Activated naive CD4-positive, alpha-beta T cell (primary cell): ENCODE results near the gene THEMIS.
"Not testable (repeated sequence)": the region's sequence is repeated elsewhere in the genome, so short reads cannot be mapped to it uniquely, and the experiment has no call there.

ENCODE experiments used
- DNase-seq, 4 experiments: peaks; one replicate each; lab custom pipeline; 2025; lab: John Stamatoyannopoulos, UW

THEMIS gene

GRCh38 chr6:127725821-127726220 lies 175.0 kb downstream of the THEMIS start:
- no peak for DNase-seq

GRCh38 chr6:127718694-127719093 lies 182.2 kb downstream of the THEMIS start:
- DNase-seq: no peak

- DNase-seq: no peak
Measured at GRCh38 chr6:127717384-127717783, 183.5 kb downstream of the THEMIS start.

GRCh38 chr6:127716465-127716864 lies 184.4 kb downstream of the THEMIS start:
- no peak for DNase-seq

- DNase-seq: no peak
Measured at GRCh38 chr6:127710668-127711067, 190.2 kb downstream of the THEMIS start.

- DNase-seq: no peak
Measured at GRCh38 chr6:127706216-127706615, 194.6 kb downstream of the THEMIS start.

- no peak for DNase-seq
Measured at GRCh38 chr6:127695108-127695507, 205.8 kb downstream of the THEMIS start.

- no peak for DNase-seq
Measured at GRCh38 chr6:127691146-127691545, 209.7 kb downstream of the THEMIS start.

GRCh38 chr6:127690588-127690987 lies 210.3 kb downstream of the THEMIS start:
- no peak for DNase-seq

- no peak for DNase-seq
Measured at GRCh38 chr6:127690092-127690491, 210.8 kb downstream of the THEMIS start.

GRCh38 chr6:127687490-127687889 lies 213.4 kb downstream of the THEMIS start:
- not testable (repeated sequence) for DNase-seq

GRCh38 chr6:127686084-127686483 lies 214.8 kb downstream of the THEMIS start:
- no peak for DNase-seq

GRCh38 chr6:127684501-127684900 lies 216.4 kb downstream of the THEMIS start:
- no peak for DNase-seq
